Neural cell (in vitro differentiated cells): ENCODE measurements around the gene PLEKHG5. TPM values are rescaled to one million over a fixed set of nuclear protein-coding genes. Genes with fewer than 3 reads are reported as not detected.

Experiments
- H2AFZ ChIP-seq: fragments of 200-600, 300-800 bp; sonication (generic), shearing (Covaris generic); 2 replicates; pipeline ENCODE4 v1.6.0; 2014; ENCODE audit warnings: low read depth, mild to moderate bottlenecking, antibody characterized with exemption, low read length, moderate library complexity
- H3F3A ChIP-seq: fragments of 200-600 bp; shearing (Covaris generic); 2 replicates; pipeline ENCODE4 v1.6.1; 2016; ENCODE audit warnings: mild to moderate bottlenecking, moderate library complexity, mixed read lengths, antibody characterized with exemption, low read length; ENCODE audit not compliant: insufficient read depth, poor library complexity, severe bottlenecking
- H3K27ac ChIP-seq: fragments of 200-600, 300-800 bp; sonication (generic), shearing (Covaris generic); 2 replicates; pipeline ENCODE4 v1.5.1; 2014; ENCODE audit warnings: mild to moderate bottlenecking, low read length, moderate library complexity
- H3K27me3 ChIP-seq: fragments of 300-800, 200-600 bp; sonication (generic), shearing (Covaris generic); 2 replicates; pipeline ENCODE4 v1.6.0; 2014; ENCODE audit warnings: mild to moderate bottlenecking, low read depth, low read length, moderate library complexity; ENCODE audit not compliant: insufficient read depth
- H3K36me3 ChIP-seq: fragments of 300-800, 200-600 bp; sonication (generic), shearing (Covaris generic); 2 replicates; pipeline ENCODE4 v1.5.1; 2014; ENCODE audit warnings: mild to moderate bottlenecking, antibody characterized with exemption, low read length, moderate library complexity; ENCODE audit not compliant: insufficient read depth
- H3K4me2 ChIP-seq: fragments of 300-800, 200-600 bp; sonication (generic), shearing (Covaris generic); 2 replicates; pipeline ENCODE4 v1.6.0; 2014; ENCODE audit warnings: mild to moderate bottlenecking, low read length
- H3K4me3 ChIP-seq: fragments of 300-800, 200-600 bp; sonication (generic), shearing (Covaris generic); 2 replicates; pipeline ENCODE4 v1.5.1; 2014; ENCODE audit warnings: mild to moderate bottlenecking, low read length, moderate library complexity
- H3K79me2 ChIP-seq: fragments of 200-600 bp; shearing (Covaris generic); replicated peaks from 2 replicates; pipeline ENCODE4 v1.6.0; 2014; ENCODE audit warnings: mild to moderate bottlenecking, low read length, moderate library complexity; ENCODE audit not compliant: insufficient read depth
- H3K9ac ChIP-seq: fragments of 300-800, 200-600 bp; sonication (generic), shearing (Covaris generic); 2 replicates; pipeline ENCODE4 v1.6.1; 2016; ENCODE audit warnings: mild to moderate bottlenecking, low read length, mixed read lengths
- H3K9me2 ChIP-seq: fragments of 200-600 bp; shearing (Covaris generic); 2 replicates; pipeline ENCODE4 v1.6.1; 2016; ENCODE audit warnings: mild to moderate bottlenecking, low read length, mixed read lengths; ENCODE audit not compliant: insufficient read depth
- H3K9me3 ChIP-seq: fragments of 200-600, 300-800 bp; sonication (generic), shearing (Covaris generic); 2 replicates; pipeline ENCODE4 v1.6.1; 2016; ENCODE audit warnings: mild to moderate bottlenecking, mixed run types, low read length, moderate library complexity, mixed read lengths
- H4K20me1 ChIP-seq: fragments of 200-600 bp; shearing (Covaris generic); 2 replicates; pipeline ENCODE4 v1.6.1; 2016; ENCODE audit warnings: mild to moderate bottlenecking, mixed run types; ENCODE audit not compliant: insufficient read depth
- EP300 ChIP-seq: fragments of 450-650 bp; conservative IDR thresholded peaks from 2 replicates; pipeline ENCODE4 v1.6.1; 2014; ENCODE audit warnings: antibody characterized with exemption, mild to moderate bottlenecking, moderate library complexity; ENCODE audit not compliant: poor library complexity, severe bottlenecking
- EZH2 ChIP-seq: fragments of 200-600, 300-800 bp; shearing (Covaris generic), sonication (generic); IDR thresholded peaks from 2 replicates; pipeline ENCODE4 v1.6.1; 2014; ENCODE audit warnings: antibody characterized with exemption, low read length, borderline replicate concordance, mild to moderate bottlenecking; ENCODE audit not compliant: insufficient read depth, poor library complexity, severe bottlenecking
- MXI1 ChIP-seq: fragments of 450-650 bp; conservative IDR thresholded peaks from 2 replicates; pipeline ENCODE4 v1.6.1; 2014; ENCODE audit warnings: antibody characterized with exemption, mild to moderate bottlenecking; ENCODE audit not compliant: poor library complexity, severe bottlenecking
- POLR2AphosphoS5 ChIP-seq: IDR thresholded peaks from 2 replicates; pipeline ENCODE4 v1.6.1; 2012
- RAD21 ChIP-seq: fragments of 450-650 bp; conservative IDR thresholded peaks from 2 replicates; pipeline ENCODE4 v1.6.1; 2014; ENCODE audit warnings: antibody characterized with exemption, mild to moderate bottlenecking, moderate library complexity
- SMC3 ChIP-seq: fragments of 450-650 bp; conservative IDR thresholded peaks from 2 replicates; pipeline ENCODE4 v1.6.1; 2014; ENCODE audit warnings: antibody characterized with exemption, mild to moderate bottlenecking, moderate library complexity; ENCODE audit not compliant: poor library complexity
- TAF1 ChIP-seq: IDR thresholded peaks from 2 replicates; pipeline ENCODE4 v1.6.1; 2012; ENCODE audit warnings: low read depth
- polyA plus RNA-seq: library from polyadenylated mRNA; depleted of rRNA; stranded (reverse); fragments of >200 nt; gene quantifications from 2 replicates; pipeline ENCODE4 v1.2.3, GENCODE V29; 2014
- TF ChIP-seq, protein P1 (sequence below): fragments of 450-650 bp; IDR thresholded peaks from 2 replicates; pipeline ENCODE4 v1.5.1; 2014; ENCODE audit warnings: antibody characterized with exemption, mild to moderate bottlenecking, moderate library complexity; ENCODE audit not compliant: poor library complexity, severe bottlenecking
- TF ChIP-seq, protein P2 (sequence below): IDR thresholded peaks from 2 replicates; pipeline ENCODE4 v1.6.1; 2012; ENCODE audit warnings: borderline replicate concordance

PLEKHG5 gene
- polyA plus RNA-seq, 1 donor from 2014 or later = 24.0 TPM

DNA sequence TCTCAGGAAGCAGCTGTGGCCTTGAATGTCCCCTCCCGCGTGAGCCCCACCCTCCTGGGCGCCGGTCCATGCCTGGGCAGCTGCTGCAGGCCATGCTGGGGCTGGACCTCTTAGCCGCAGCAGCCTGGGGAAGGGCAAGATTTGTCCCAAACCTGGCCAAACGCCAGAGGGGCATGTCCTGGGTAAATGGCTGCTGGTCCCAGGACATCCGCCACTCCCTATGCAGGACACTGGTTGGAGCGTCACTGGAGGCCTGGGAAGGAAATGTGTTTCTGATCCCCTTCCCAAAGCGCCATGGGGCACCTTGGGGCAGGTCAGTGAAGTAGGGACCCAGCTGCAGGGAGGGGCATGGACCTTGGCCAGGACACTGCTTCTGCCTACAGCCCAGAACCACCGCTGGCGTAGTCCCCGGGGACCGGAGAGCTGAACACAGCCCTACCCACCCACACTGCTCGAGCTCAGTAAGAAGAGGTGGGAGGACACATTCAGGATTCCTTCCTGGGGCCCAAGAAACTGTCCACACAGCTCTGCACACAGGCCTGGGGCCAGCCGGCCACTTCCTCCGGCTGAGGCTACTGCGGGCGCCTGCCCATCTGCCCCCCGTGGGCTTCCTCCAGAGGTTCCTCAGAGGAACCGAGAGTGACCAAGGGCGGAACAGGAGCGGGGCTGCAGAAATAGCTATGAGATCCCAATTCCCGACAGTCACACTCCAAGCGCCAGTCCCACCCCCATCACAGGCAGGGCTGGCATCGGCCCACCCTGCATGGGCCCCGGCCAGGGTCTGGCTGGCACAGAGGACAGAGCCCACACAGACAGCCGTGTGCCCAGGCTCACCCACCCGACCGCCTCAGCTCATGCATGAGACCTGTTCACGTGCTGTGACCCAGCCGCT, 10.8 kb upstream of the PLEKHG5 start:
- Histone ChIP-seq H3K9ac (no peak overlapping the region), H3K27ac (no peak overlapping the region), H3K9me2 (no peaks in the 10 kb centered on the region), H3K79me2 (no peaks in the 10 kb centered on the region), H2AFZ (no peak overlapping the region), H3K4me3 (no peak overlapping the region), H4K20me1 (no peaks in the 10 kb centered on the region), H3F3A (no peaks in the 10 kb centered on the region), H3K4me2 (no peak overlapping the region), H3K9me3 (no peaks in the 10 kb centered on the region), H3K36me3 (no peaks in the 10 kb centered on the region), H3K27me3 (no peaks in the 10 kb centered on the region)
- TF ChIP-seq EP300 (no peak), SMC3 (no peak), TAF1 (no peak), MXI1 (no peak)
- TF ChIP-seq, protein P1, sequence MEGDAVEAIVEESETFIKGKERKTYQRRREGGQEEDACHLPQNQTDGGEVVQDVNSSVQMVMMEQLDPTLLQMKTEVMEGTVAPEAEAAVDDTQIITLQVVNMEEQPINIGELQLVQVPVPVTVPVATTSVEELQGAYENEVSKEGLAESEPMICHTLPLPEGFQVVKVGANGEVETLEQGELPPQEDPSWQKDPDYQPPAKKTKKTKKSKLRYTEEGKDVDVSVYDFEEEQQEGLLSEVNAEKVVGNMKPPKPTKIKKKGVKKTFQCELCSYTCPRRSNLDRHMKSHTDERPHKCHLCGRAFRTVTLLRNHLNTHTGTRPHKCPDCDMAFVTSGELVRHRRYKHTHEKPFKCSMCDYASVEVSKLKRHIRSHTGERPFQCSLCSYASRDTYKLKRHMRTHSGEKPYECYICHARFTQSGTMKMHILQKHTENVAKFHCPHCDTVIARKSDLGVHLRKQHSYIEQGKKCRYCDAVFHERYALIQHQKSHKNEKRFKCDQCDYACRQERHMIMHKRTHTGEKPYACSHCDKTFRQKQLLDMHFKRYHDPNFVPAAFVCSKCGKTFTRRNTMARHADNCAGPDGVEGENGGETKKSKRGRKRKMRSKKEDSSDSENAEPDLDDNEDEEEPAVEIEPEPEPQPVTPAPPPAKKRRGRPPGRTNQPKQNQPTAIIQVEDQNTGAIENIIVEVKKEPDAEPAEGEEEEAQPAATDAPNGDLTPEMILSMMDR = no peak

DNA sequence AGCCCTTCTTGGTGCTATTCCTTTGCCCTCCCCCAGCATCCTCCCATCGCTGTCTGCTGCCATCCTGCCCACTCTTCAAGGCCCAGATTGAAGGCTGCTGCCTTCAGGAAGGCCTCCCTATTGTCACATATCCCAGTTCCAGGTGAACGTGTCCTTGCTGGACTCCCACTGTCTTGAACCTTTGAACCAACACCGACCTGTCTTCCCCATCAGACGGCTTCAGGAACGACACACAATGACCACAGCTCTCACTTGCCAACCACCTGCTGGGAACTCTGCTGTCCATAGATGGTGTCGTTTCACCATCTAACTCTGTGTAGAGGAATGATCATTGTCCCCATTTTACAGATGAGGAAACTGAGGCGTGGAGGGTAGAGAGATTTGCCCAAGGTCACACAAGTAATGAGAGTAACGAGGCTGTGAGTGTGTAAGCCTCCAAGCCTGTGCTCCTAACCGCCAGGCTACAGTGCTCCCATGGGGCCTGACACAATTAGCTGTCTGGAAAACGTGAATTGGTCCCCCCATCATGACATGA, 9.9 kb upstream of the PLEKHG5 start:
- no peak overlapping the region for H3K27ac ChIP-seq
- H3K9me2 ChIP-seq = no peaks in the 10 kb centered on the region
- no peaks in the 10 kb centered on the region for H4K20me1 ChIP-seq
- H3K4me3 ChIP-seq = no peak overlapping the region
- H3F3A ChIP-seq = no peaks in the 10 kb centered on the region
- no peak overlapping the region for H3K4me2 ChIP-seq
- H3K9ac ChIP-seq = no peak overlapping the region
- H3K27me3 ChIP-seq = no peaks in the 10 kb centered on the region
- H3K9me3 ChIP-seq = no peaks in the 10 kb centered on the region
- H2AFZ ChIP-seq = no peak overlapping the region
- H3K36me3 ChIP-seq = no peaks in the 10 kb centered on the region
- H3K79me2 ChIP-seq = no peaks in the 10 kb centered on the region
- no peak for TF ChIP-seq RAD21

DNA sequence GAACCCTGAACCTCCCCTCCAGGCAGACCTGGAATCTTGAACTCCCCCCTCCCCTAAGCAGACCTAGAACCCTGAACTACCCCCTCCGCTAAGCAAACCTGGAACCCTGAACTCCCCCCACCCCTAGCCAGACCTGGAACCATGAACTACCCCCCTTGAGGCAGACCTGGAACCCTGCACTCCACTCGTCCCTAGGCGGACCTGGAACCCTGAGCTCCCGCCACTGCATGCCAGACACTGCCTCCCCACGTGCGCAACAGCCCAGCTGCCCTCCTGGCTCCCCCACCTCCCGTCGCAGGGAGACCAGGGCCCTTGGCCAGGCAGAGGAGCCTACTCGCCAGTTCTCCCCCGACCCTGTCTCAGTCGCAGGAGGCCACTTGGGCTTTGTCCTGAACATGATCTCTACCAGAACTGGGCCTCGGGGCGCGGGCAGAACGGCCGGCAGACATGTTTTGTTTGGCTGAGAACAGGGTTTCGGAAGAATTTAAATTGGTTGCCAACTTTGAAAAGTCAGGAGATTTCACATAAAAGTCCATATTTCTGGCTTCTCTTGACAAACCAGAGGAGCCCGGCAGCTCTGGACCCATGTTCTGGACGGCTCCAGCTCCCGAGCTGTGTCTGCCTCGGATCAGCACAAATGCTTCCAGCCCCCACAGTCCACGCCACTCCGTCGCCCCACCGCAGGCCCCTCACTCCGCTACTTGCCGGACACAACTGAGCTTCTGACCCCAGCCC, 9.2 kb upstream of the PLEKHG5 start:
- Histone ChIP-seq H3K79me2 (no peaks in the 10 kb centered on the region), H3K36me3 (no peaks in the 10 kb centered on the region), H4K20me1 (no peaks in the 10 kb centered on the region), H2AFZ (no peak overlapping the region), H3K9ac (no peak overlapping the region), H3F3A (no peaks in the 10 kb centered on the region), H3K27me3 (no peaks in the 10 kb centered on the region), H3K4me3 (no peak overlapping the region), H3K9me2 (no peaks in the 10 kb centered on the region), H3K9me3 (no peaks in the 10 kb centered on the region), H3K4me2 (no peak overlapping the region), H3K27ac (no peak overlapping the region)
- TF ChIP-seq RAD21 (no peak), EZH2 (no peak), POLR2AphosphoS5 (no peak), MXI1 (no peak), EP300 (no peak), TAF1 (no peak), SMC3 (no peak)
- TF ChIP-seq, protein P1 = no peak
- TF ChIP-seq, protein P2, sequence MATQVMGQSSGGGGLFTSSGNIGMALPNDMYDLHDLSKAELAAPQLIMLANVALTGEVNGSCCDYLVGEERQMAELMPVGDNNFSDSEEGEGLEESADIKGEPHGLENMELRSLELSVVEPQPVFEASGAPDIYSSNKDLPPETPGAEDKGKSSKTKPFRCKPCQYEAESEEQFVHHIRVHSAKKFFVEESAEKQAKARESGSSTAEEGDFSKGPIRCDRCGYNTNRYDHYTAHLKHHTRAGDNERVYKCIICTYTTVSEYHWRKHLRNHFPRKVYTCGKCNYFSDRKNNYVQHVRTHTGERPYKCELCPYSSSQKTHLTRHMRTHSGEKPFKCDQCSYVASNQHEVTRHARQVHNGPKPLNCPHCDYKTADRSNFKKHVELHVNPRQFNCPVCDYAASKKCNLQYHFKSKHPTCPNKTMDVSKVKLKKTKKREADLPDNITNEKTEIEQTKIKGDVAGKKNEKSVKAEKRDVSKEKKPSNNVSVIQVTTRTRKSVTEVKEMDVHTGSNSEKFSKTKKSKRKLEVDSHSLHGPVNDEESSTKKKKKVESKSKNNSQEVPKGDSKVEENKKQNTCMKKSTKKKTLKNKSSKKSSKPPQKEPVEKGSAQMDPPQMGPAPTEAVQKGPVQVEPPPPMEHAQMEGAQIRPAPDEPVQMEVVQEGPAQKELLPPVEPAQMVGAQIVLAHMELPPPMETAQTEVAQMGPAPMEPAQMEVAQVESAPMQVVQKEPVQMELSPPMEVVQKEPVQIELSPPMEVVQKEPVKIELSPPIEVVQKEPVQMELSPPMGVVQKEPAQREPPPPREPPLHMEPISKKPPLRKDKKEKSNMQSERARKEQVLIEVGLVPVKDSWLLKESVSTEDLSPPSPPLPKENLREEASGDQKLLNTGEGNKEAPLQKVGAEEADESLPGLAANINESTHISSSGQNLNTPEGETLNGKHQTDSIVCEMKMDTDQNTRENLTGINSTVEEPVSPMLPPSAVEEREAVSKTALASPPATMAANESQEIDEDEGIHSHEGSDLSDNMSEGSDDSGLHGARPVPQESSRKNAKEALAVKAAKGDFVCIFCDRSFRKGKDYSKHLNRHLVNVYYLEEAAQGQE = no peak
